Measurements from ENCODE around the gene TTC12. TPM values are rescaled to one million over a fixed set of nuclear protein-coding genes. Genes with fewer than 3 reads are reported as not detected.

TTC12 gene
- total and polyA plus RNA-seq, 2 of the 13 experiments (the other 11 are each of a cell fraction or from before 2014, with no cell fraction given) = 5.4 to 11.6 TPM

DNA sequence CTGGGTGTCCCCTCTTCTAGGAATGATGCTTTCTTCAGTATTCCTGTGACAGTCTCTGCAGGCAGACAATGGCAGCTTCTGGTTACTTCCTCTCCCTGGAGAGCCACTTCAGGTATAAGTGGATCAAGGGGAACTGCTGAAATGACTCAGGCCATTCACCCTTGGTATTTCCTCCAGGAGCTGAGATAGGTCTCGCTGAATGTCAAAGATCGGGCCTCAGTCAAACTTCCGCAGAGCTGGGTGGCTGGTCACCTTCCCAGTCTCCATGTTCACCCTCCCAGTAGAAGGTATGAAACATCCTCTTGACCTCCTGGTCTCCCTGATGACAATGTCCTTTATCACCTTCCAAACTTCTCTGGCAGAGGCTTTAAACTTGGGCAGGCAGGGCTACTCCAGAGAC lies 71.4 kb downstream of the TTC12 start:
- Histone ChIP-seq H3K36me3 (replicated peaks in 1 of 2; ENCODE audit: control insufficient read depth in 1 of 2, insufficient read depth in 2 of 2, low read length in 2 of 2) (no peaks in the 10 kb centered on the region), H3K27me3 (ENCODE audit: control insufficient read depth in 1 of 2, insufficient read depth in 2 of 2, low read length in 2 of 2) (no peaks in the 10 kb centered on the region), H2AFZ (ENCODE audit: low read length) (no peak overlapping the region), H3K27ac (ENCODE audit: extremely low read length, insufficient read depth, low read length) (no peak overlapping the region), H3K9ac (ENCODE audit: insufficient read depth, low read depth, low read length) (no peak overlapping the region), H4K20me1 (ENCODE audit: insufficient read depth, low read length) (no peaks in the 10 kb centered on the region), H3K79me2 (ENCODE audit: insufficient read depth, low read length) (no peaks in the 10 kb centered on the region), H3K9me3 (ENCODE audit: low read length) (no peaks in the 10 kb centered on the region), H3K4me2 (ENCODE audit: low read depth, low read length) (no peak overlapping the region), H3K4me1 (ENCODE audit: insufficient read depth, low read length) (no peaks in the 10 kb centered on the region), H3K4me3 (replicated peaks in 1 of 3; ENCODE audit: insufficient read depth in 1 of 3, low read depth in 2 of 3, low read length in 3 of 3) (no peak overlapping the region)
- no TSS peak for BruUV-seq (replicated peaks)
- no peak for FAIRE-seq
- intact Hi-C loops (cut with micrococcal nuclease; ENCODE audit: unreplicated experiment) (no loop called here), in situ Hi-C loops (cut with HindIII; ENCODE audit: extremely low pct_ligation_motif_present, low pct_unique_long_range_greater_than_20kb) (no loop called here)
- 69% methylated on average over 3 of the region's 3 CpGs for WGBS (ENCODE audit: low lambda C conversion rate)
- ChIA-PET CTCF (ENCODE audit: low intra/inter-chr PET ratio, low total read pairs) (no interaction called here), POLR2A (no interaction called here)
- no peak for ATAC-seq
- TF ChIP-seq CCAR2 (optimal IDR thresholded peaks at IDR 0.05; ENCODE audit: low read depth, low read length) = no peak
- TF ChIP-seq, protein P1, sequence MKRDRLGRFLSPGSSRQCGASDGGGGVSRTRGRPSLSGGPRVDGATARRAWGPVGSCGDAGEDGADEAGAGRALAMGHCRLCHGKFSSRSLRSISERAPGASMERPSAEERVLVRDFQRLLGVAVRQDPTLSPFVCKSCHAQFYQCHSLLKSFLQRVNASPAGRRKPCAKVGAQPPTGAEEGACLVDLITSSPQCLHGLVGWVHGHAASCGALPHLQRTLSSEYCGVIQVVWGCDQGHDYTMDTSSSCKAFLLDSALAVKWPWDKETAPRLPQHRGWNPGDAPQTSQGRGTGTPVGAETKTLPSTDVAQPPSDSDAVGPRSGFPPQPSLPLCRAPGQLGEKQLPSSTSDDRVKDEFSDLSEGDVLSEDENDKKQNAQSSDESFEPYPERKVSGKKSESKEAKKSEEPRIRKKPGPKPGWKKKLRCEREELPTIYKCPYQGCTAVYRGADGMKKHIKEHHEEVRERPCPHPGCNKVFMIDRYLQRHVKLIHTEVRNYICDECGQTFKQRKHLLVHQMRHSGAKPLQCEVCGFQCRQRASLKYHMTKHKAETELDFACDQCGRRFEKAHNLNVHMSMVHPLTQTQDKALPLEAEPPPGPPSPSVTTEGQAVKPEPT (CRISPR knock-in tag; IDR thresholded peaks at IDR 0.05; ENCODE audit: low read depth) = no peak
- TF ChIP-seq DMAP1 (CRISPR knock-in tag; IDR thresholded peaks at IDR 0.05) = no peak
- TF ChIP-seq, protein P2, sequence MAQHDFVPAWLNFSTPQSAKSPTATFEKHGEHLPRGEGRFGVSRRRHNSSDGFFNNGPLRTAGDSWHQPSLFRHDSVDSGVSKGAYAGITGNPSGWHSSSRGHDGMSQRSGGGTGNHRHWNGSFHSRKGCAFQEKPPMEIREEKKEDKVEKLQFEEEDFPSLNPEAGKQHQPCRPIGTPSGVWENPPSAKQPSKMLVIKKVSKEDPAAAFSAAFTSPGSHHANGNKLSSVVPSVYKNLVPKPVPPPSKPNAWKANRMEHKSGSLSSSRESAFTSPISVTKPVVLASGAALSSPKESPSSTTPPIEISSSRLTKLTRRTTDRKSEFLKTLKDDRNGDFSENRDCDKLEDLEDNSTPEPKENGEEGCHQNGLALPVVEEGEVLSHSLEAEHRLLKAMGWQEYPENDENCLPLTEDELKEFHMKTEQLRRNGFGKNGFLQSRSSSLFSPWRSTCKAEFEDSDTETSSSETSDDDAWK (CRISPR knock-in tag; IDR thresholded peaks at IDR 0.05) = no peak
- TF ChIP-seq, protein P3, sequence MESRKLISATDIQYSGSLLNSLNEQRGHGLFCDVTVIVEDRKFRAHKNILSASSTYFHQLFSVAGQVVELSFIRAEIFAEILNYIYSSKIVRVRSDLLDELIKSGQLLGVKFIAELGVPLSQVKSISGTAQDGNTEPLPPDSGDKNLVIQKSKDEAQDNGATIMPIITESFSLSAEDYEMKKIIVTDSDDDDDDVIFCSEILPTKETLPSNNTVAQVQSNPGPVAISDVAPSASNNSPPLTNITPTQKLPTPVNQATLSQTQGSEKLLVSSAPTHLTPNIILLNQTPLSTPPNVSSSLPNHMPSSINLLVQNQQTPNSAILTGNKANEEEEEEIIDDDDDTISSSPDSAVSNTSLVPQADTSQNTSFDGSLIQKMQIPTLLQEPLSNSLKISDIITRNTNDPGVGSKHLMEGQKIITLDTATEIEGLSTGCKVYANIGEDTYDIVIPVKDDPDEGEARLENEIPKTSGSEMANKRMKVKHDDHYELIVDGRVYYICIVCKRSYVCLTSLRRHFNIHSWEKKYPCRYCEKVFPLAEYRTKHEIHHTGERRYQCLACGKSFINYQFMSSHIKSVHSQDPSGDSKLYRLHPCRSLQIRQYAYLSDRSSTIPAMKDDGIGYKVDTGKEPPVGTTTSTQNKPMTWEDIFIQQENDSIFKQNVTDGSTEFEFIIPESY (CRISPR knock-in tag; IDR thresholded peaks at IDR 0.05) = no peak
- TF ChIP-seq ZNF724P (CRISPR knock-in tag; IDR thresholded peaks at IDR 0.05; ENCODE audit: borderline replicate concordance) = no peak
- DNase-seq (ENCODE audit: low spot score) = no peak

Data from HepG2 (cell line).